ENCODE data around the gene MASP2.
"Not testable (repeated sequence)": the region's sequence is repeated elsewhere in the genome, so short reads cannot be mapped to it uniquely, and the experiment has no call there.

The MASP2 gene

GRCh38 chr1:11058026-11058425, 11.0 kb upstream of the MASP2 start:
- DNase-seq: no peak

GRCh38 chr1:11057477-11057876, 10.4 kb upstream of the MASP2 start:
- no peak for DNase-seq

- no peak for DNase-seq
These were observed 9.5 kb upstream of the MASP2 start for GRCh38 chr1:11056504-11056903.

- no peak for DNase-seq
These were observed 8.6 kb upstream of the MASP2 start for GRCh38 chr1:11055676-11056075.

GRCh38 chr1:11054666-11055065, 7.6 kb upstream of the MASP2 start:
- DNase-seq: no peak

GRCh38 chr1:11054181-11054580, 7.1 kb upstream of the MASP2 start:
- no peak for DNase-seq

GRCh38 chr1:11053758-11054137, 6.7 kb upstream of the MASP2 start:
- DNase-seq: no peak

- DNase-seq: no peak
These were observed 6.1 kb upstream of the MASP2 start for GRCh38 chr1:11052839-11053757.

- no peak for DNase-seq
These were observed 4.9 kb upstream of the MASP2 start for GRCh38 chr1:11051781-11052511.

GRCh38 chr1:11051121-11051520, 4.1 kb upstream of the MASP2 start:
- not testable (repeated sequence) for DNase-seq

- DNase-seq: no peak
These were observed 821 bp downstream of the MASP2 start for GRCh38 chr1:11046270-11046566.

GRCh38 chr1:11045428-11046269, 1.4 kb downstream of the MASP2 start:
- DNase-seq: no peak

- DNase-seq: no peak
These were observed 2.1 kb downstream of the MASP2 start for GRCh38 chr1:11044849-11045427.

- no peak for DNase-seq
These were observed 2.8 kb downstream of the MASP2 start for GRCh38 chr1:11044086-11044848.

GRCh38 chr1:11042995-11043874, 3.8 kb downstream of the MASP2 start:
- DNase-seq: no peak

GRCh38 chr1:11042065-11042464, 5.0 kb downstream of the MASP2 start:
- DNase-seq: no peak

- DNase-seq: no peak
These were observed 6.0 kb downstream of the MASP2 start for GRCh38 chr1:11041048-11041447.

GRCh38 chr1:11040105-11040429, 7.0 kb downstream of the MASP2 start:
- DNase-seq: not testable (repeated sequence)

GRCh38 chr1:11039351-11040104, 7.5 kb downstream of the MASP2 start:
- DNase-seq: no peak

GRCh38 chr1:11037740-11038182, 9.3 kb downstream of the MASP2 start:
- DNase-seq: peak; percentile 52
